WTC11 (cell line): ENCODE data around the gene OPA1. TPM values are rescaled to one million over a fixed set of nuclear protein-coding genes. Genes with fewer than 3 reads are reported as not detected.

ENCODE experiments used
- ATAC-seq: fragments of 200-7000 bp; cut with Tn5 transposase; 2 replicates; pipeline ENCODE4 v1.10.0; 2021; ENCODE audit warnings: mild to moderate bottlenecking, moderate library complexity
- CTCF ChIA-PET: fragments of 300-600 bp; sonication (Branson Sonifier 250); formaldehyde crosslinking; loops from one replicate; lab custom pipeline; 2021; ENCODE audit warnings: antibody characterized with exemption; lab: Charles Lee
- POLR2A ChIA-PET: fragments of 350-600 bp; sonication (Branson Sonifier 250); formaldehyde crosslinking; loops from one replicate; lab custom pipeline; 2021; ENCODE audit warnings: antibody characterized with exemption; lab: Charles Lee
- DNase-seq: peaks from one replicate; pipeline ENCODE4 v3.0.0; 2021; ENCODE audit warnings: low spot score
- H3K27ac Mint-ChIP-seq: 2 replicates; pipeline ENCODE4 v1.8.0; 2021; ENCODE audit warnings: mixed read lengths
- H3K27me3 Mint-ChIP-seq: 2 replicates; pipeline ENCODE4 v1.8.0; 2021; ENCODE audit warnings: low read depth, mild to moderate bottlenecking, moderate library complexity, mixed read lengths
- H3K36me3 Mint-ChIP-seq: 2 replicates; pipeline ENCODE4 v1.8.0; 2021; ENCODE audit warnings: mixed read lengths
- H3K4me1 Mint-ChIP-seq: 2 replicates; pipeline ENCODE4 v1.8.0; 2022; ENCODE audit warnings: mixed read lengths
- H3K4me3 Mint-ChIP-seq: 2 replicates; pipeline ENCODE4 v1.8.0; 2021; ENCODE audit warnings: mild to moderate bottlenecking, moderate library complexity, mixed read lengths
- H3K9me3 Mint-ChIP-seq: 2 replicates; pipeline ENCODE4 v1.8.0; 2021; ENCODE audit warnings: mixed read lengths
- ATF6 ChIP-seq: sonication (generic); formaldehyde crosslinking; IDR thresholded peaks from 2 replicates; pipeline ENCODE4 v1.8.1; 2023; ENCODE audit warnings: mild to moderate bottlenecking, missing genetic modification reagents
- CREB1 ChIP-seq: sonication (generic); formaldehyde crosslinking; IDR thresholded peaks from 2 replicates; pipeline ENCODE4 v1.8.0; 2023; ENCODE audit warnings: mild to moderate bottlenecking, missing genetic modification reagents
- E2F4 ChIP-seq: sonication (generic); formaldehyde crosslinking; IDR thresholded peaks from 2 replicates; pipeline ENCODE4 v1.8.1; 2022; ENCODE audit warnings: low read depth, mild to moderate bottlenecking, moderate library complexity, missing genetic modification reagents, borderline replicate concordance
- ELF4 ChIP-seq: sonication (generic); formaldehyde crosslinking; IDR thresholded peaks from 2 replicates; pipeline ENCODE4 v1.8.1; 2022; ENCODE audit warnings: low read depth, mild to moderate bottlenecking, moderate library complexity, missing genetic modification reagents
- ETV6 ChIP-seq: sonication (generic); formaldehyde crosslinking; IDR thresholded peaks from 2 replicates; pipeline ENCODE4 v1.8.1; 2022; ENCODE audit warnings: mild to moderate bottlenecking, missing genetic modification reagents
- FOXK1 ChIP-seq: sonication (generic); formaldehyde crosslinking; IDR thresholded peaks from 2 replicates; pipeline ENCODE4 v1.8.0; 2022; ENCODE audit warnings: mild to moderate bottlenecking, moderate library complexity, missing genetic modification reagents
- JUN ChIP-seq: sonication (generic); formaldehyde crosslinking; IDR thresholded peaks from 2 replicates; pipeline ENCODE4 v1.8.0; 2023; ENCODE audit warnings: mild to moderate bottlenecking, missing genetic modification reagents
- KAT7 ChIP-seq: sonication (generic); formaldehyde crosslinking; IDR thresholded peaks from 2 replicates; pipeline ENCODE4 v1.8.1; 2023; ENCODE audit warnings: missing genetic modification reagents, mild to moderate bottlenecking, borderline replicate concordance
- NFE2L1 ChIP-seq: sonication (generic); formaldehyde crosslinking; IDR thresholded peaks from 2 replicates; pipeline ENCODE4 v1.8.1; 2023; ENCODE audit warnings: missing genetic modification reagents
- NR1H2 ChIP-seq: sonication (generic); formaldehyde crosslinking; IDR thresholded peaks from 2 replicates; pipeline ENCODE4 v1.9.0; 2021; ENCODE audit warnings: mild to moderate bottlenecking, moderate library complexity, missing genetic modification reagents
- PREB ChIP-seq: sonication (generic); formaldehyde crosslinking; IDR thresholded peaks from 2 replicates; pipeline ENCODE4 v1.8.1; 2022; ENCODE audit warnings: mild to moderate bottlenecking, missing genetic modification reagents, moderate library complexity, borderline replicate concordance
- PRRX2 ChIP-seq: fragments of 250-450 bp; sonication (Bioruptor Pico); IDR thresholded peaks from 2 replicates; pipeline ENCODE4 v1.8.0; 2021; ENCODE audit warnings: mild to moderate bottlenecking
- SOX15 ChIP-seq: fragments of 250-450 bp; sonication (Bioruptor Pico); IDR thresholded peaks from 2 replicates; pipeline ENCODE4 v1.9.0; 2021; ENCODE audit warnings: mild to moderate bottlenecking
- ZBTB21 ChIP-seq: sonication (generic); formaldehyde crosslinking; IDR thresholded peaks from 2 replicates; pipeline ENCODE4 v1.8.1; 2023; ENCODE audit warnings: mild to moderate bottlenecking, missing genetic modification reagents, borderline replicate concordance
- ZBTB43 ChIP-seq: sonication (generic); formaldehyde crosslinking; IDR thresholded peaks from 2 replicates; pipeline ENCODE4 v1.8.1; 2023; ENCODE audit warnings: mild to moderate bottlenecking, missing genetic modification reagents
- ZNF219 ChIP-seq: sonication (generic); formaldehyde crosslinking; IDR thresholded peaks from 2 replicates; pipeline ENCODE4 v1.8.0; 2023; ENCODE audit warnings: missing genetic modification reagents, mild to moderate bottlenecking, borderline replicate concordance
- ZNF317 ChIP-seq: sonication (generic); formaldehyde crosslinking; IDR thresholded peaks from 2 replicates; pipeline ENCODE4 v1.8.1; 2023; ENCODE audit warnings: low read depth, mild to moderate bottlenecking, moderate library complexity, missing genetic modification reagents, borderline replicate concordance
- ZNF423 ChIP-seq: fragments of 250-450 bp; sonication (Bioruptor Pico); IDR thresholded peaks from 2 replicates; pipeline ENCODE4 v2.1.2; 2022; ENCODE audit warnings: mild to moderate bottlenecking, moderate library complexity
- ZNF512 ChIP-seq: sonication (generic); formaldehyde crosslinking; IDR thresholded peaks from 2 replicates; pipeline ENCODE4 v1.8.1; 2022; ENCODE audit warnings: missing genetic modification reagents, borderline replicate concordance
- total RNA-seq: library from RNA; stranded (reverse); gene quantifications from 3 replicates; pipeline ENCODE4 v1.2.3, GENCODE V29; 2021

The OPA1 gene
- total RNA-seq, 1 experiment from 2014 or later: 84.7 TPM

GRCh38 chr3:193686665-193687483 lies 93.9 kb downstream of the OPA1 start (continued):
- TF ChIP-seq E2F4 (CRISPR knock-in tag): no peak

GRCh38 chr3:193688834-193689714 lies 96.1 kb downstream of the OPA1 start:
- TF ChIP-seq ZBTB43 (CRISPR knock-in tag) (no peak), NFE2L1 (CRISPR knock-in tag) (no peak), ZBTB21 (no peak), ETV6 (CRISPR knock-in tag) (no peak), ELF4 (CRISPR knock-in tag) (no peak), JUN (CRISPR knock-in tag) (no peak), KAT7 (CRISPR knock-in tag) (no peak), ZNF423 (CRISPR knock-in tag) (no peak), FOXK1 (CRISPR knock-in tag) (no peak), NR1H2 (no peak), ZNF512 (CRISPR knock-in tag) (no peak), PREB (CRISPR knock-in tag) (no peak), CREB1 (no peak), SOX15 (CRISPR knock-in tag) (no peak), PRRX2 (CRISPR knock-in tag) (no peak), ATF6 (CRISPR knock-in tag) (no peak), ZNF219 (CRISPR knock-in tag) (no peak), ZNF317 (no peak)
- Mint-ChIP-seq H3K27me3 (no peaks in the 10 kb centered on the region; the same call in 1 of the 2 replicates), H3K27ac (no peak overlapping the region), H3K4me1 (peaks cover 5% of the 10 kb centered on the region; the same call in 1 of the 2 replicates), H3K4me3 (no peak overlapping the region), H3K36me3 (peaks cover 2% of the 10 kb centered on the region; the same call in 1 of the 2 replicates), H3K9me3 (no peaks in the 10 kb centered on the region)
- ATAC-seq (no peak), DNase-seq (no peak)
- POLR2A ChIA-PET: no interaction called here
- CTCF ChIA-PET: no interaction called here
